GM21447 (cell line): ENCODE data around the gene PCOLCE2.

ENCODE experiments used
- ATAC-seq: cut with Tn5 transposase; IDR thresholded peaks from one replicate; pipeline ENCODE4 v1.9.1; 2021; ENCODE audit not compliant: unreplicated experiment

PCOLCE2 gene, protein sequence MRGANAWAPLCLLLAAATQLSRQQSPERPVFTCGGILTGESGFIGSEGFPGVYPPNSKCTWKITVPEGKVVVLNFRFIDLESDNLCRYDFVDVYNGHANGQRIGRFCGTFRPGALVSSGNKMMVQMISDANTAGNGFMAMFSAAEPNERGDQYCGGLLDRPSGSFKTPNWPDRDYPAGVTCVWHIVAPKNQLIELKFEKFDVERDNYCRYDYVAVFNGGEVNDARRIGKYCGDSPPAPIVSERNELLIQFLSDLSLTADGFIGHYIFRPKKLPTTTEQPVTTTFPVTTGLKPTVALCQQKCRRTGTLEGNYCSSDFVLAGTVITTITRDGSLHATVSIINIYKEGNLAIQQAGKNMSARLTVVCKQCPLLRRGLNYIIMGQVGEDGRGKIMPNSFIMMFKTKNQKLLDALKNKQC

DNA sequence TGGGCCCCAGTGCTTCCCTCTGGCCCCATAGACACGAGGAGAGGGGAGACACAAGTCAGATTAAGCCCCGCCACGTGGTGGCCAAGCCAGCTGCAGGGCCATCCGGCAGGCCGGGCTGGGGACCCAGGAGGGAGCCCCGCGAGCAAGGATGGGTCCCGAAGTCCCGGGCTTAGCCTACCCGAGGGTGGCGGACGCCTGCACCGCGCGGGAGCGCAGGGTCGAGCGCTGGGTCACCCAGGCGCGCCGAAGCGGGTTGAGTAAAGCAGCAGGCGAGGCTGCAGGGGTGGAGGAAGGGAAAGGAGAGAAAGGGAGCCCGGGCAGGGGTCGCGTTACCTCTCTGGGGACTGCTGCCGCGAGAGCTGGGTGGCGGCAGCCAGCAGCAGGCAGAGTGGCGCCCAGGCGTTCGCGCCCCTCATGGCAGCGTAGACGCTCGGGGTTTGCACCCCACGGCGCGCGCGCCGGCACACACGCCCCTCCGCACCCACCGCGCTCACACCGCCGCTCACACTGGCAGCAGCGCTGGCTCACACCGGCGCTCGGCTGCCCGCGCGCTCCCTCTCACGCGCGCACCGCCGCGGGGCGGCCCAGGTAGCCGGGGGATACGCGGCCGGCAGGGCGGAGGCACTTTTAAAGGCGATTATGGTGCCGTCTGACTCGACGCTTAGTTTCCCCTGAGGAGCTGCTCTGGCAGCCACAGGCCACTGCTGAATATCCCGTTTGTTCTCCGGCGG lies at the start of gene PCOLCE2:
TSS of gene PCOLCE2 (minus strand) at position 603 of the 731 bp plus-strand sequence. CDS start at position 416, 187 bp downstream.
- no peak for ATAC-seq

- ATAC-seq: no peak
Observed at GRCh38 chr3:142935963-142936362, 47.1 kb upstream of the PCOLCE2 start.

- ATAC-seq: no peak
Observed at GRCh38 chr3:142934887-142935269, 46.0 kb upstream of the PCOLCE2 start.

GRCh38 chr3:142934128-142934886 lies 45.4 kb upstream of the PCOLCE2 start:
- no peak for ATAC-seq

- peak; percentile 82 for ATAC-seq
Observed at GRCh38 chr3:142931222-142931621, 42.3 kb upstream of the PCOLCE2 start.

DNA sequence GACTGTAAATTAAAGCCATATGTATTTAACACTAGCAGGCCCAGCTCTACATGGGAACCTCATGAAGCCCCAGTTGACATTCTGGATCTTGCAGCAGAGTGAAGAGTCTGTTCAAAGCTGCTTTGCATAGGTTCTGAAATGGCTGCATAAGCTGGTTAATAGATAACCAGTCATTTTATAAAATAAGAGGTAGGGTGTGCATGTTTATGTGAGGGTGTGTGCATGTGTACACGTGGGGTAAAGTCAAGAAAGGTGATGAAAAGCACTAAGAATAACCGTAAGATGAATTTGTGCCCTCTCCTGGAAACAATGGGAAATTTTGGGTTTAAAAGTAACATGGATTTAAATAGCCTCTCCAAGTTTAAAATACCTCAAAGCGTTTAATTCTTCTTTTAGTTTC lies 41.6 kb upstream of the PCOLCE2 start:
- ATAC-seq: no peak

DNA sequence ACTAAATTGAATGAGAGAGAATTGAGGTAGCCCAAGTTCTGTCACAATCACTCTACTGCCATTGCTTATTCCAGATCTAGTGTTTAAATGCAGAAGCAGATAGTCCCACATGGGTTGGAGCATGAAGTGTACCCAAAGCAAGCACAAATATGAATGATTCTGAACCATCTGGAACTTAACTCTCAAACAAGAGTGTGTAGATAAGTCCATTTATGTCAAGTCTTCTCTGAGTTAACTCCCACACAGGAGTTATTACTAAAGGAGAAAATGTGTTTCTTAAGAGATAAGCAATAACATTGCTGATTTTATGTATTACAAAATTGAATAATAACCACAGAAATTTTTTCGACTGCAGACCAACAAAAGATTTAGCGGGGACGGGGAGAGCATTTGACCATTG lies 41.0 kb upstream of the PCOLCE2 start:
- ATAC-seq: no peak

GRCh38 chr3:142929109-142929508 lies 40.2 kb upstream of the PCOLCE2 start:
- peak; percentile 65 for ATAC-seq

DNA sequence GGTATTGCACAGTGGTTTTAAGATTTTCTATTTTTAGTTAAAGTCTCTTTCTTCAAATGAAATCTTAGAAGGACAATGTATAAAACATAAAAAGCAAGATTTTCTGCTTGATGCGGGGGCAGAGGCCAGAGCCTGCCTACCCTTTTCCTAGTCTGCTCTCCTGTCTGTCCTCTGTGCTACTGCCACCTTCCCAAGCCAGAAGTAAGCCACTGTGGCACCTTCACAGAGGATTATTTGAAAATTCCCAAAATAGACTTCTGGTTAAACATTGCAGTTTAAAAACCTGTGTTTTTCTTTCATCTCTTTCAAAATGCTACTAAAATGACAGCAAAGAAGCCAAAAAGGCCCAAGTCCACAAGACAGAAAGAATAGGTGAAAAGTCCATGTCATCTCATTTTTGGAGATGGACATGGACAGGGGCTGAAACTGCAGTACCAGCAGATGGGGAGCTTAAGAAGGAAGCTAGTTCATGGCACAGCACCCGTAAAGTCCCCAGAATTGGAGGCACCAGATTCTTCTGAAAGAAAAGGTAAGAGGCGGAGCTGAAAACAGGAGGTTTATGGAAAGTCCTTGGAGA lies 37.6 kb upstream of the PCOLCE2 start:
- ATAC-seq: no peak

GRCh38 chr3:142925140-142925539 lies 36.3 kb upstream of the PCOLCE2 start:
- ATAC-seq: no peak

GRCh38 chr3:142923694-142924093 lies 34.8 kb upstream of the PCOLCE2 start:
- ATAC-seq: no peak

DNA sequence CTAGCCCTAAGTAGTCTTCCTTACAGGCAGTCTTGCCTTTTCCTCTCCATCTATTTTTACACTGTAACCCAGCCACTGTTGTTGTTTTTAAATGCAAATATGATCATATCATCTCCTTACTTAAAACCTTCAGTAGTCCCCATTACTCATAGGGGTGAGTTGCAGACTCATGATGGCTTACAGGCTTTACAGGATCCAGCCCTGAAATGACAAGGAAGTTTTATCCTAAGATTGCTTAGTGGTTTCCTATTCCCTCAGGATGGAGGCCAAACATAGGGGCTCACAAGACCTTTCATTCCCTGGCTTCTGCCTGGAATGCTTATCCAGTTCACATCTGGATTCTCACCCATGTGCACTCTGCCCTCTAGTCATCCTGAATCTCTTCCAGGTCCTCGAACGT lies 27.7 kb upstream of the PCOLCE2 start:
- no peak for ATAC-seq

GRCh38 chr3:142915636-142916035 lies 26.8 kb upstream of the PCOLCE2 start:
- ATAC-seq: no peak

DNA sequence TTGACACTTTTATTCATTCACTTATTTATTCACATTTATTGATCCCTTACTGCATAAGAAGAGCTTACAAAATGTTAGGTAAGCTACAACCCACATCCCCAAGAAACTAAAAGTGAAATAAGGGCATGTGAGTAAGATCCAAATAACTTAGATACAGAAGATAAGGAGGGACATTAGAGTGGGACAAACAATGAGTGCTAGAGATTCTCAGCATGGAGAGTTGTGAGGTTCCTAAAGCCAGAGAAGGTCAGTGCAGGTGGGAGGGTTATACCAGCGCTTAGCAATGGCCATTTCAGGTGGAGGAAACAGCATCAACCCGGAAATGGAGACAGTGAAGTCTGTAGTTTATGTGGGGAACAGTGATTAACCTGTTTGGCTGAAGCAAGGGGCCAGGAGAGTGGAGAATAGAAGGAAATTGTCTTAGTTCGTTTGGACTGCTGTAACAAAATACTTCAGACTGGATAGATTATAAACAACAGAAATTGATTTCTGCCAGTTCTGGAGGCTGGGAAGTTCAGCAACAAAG lies 25.5 kb upstream of the PCOLCE2 start:
- ATAC-seq: no peak

DNA sequence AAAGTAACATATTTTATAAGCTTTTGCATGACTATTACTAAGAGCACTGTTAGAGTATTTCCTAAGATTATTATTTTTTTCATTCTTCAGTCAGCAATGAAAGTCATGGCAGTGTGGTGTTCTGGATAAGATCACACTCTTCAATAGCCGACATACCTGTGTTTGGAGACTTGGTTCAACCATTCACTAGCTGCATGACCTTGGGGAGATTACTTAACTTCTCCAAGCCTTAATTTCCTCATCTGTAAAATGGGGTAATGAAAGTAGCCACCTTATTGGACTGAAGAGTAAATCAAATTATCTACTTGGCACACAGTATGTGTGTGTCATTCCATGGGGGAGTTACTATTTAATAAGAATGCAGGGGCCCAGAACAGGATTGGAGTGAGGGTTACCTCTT lies 24.5 kb upstream of the PCOLCE2 start:
- ATAC-seq: no peak

DNA sequence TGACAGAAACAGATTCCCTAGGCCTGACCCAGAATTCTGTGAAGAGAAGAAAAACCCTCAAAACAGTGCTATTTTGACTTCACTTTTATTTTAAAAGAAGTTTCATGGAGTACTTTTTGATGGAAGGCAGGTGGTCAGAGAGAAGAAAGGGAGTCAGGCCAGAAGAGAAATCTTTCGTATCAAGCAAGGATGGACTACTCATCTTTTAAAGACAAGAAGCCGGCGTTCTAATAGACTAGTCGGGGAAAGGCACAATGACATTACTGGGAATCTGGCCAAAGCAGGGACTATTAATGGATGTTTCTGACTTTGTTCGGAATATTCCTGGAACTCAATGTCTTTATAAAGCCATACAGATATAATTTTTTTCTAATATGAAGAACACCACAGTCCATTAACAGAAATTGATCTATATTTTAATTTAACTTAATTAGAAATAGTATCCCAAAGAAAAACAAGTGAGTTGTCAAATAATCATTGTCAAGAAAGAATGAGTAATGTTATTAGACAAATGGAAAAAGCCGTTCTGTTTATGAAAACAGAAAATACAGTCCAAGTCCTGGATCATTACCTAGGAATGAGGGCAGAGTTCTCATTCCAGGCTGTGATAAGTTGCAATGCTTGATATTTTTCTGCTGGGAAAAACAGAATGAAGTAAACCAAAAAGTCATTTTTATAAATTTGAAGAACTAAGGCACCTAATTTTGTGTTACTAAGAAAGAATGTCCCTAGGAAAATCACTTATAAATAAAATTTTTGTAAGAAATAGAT lies 23.7 kb upstream of the PCOLCE2 start:
- no peak for ATAC-seq

GRCh38 chr3:142910280-142910679 lies 21.4 kb upstream of the PCOLCE2 start:
- ATAC-seq: no peak

- ATAC-seq: no peak
Observed at GRCh38 chr3:142909282-142909681, 20.4 kb upstream of the PCOLCE2 start.

DNA sequence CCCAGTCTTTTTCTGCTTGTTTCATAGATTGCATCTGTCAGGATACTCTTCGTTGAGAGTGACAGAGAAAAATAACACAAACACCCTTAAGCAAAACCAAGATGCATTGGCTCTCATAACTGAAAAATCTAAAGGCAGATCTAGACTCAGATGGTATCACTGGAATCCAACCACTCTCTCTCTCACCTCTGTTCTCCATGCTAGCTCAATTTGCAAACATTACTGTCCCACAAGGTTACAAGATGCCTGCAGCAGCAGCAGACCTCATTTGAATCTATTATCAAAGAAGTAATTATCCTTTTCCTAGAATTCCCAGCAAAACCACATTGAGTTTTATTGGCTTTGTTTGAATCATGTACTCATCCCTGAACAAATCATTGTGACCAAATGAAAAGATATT lies 19.1 kb upstream of the PCOLCE2 start:
- ATAC-seq: no peak
